SK-N-MC (cell line): ENCODE data around the gene MYL6.

Source experiments
- EZH2 ChIP-seq: fragments of 200-600 bp; sonication (generic); IDR thresholded peaks from one replicate; pipeline ENCODE4 v1.6.1; 2017; ENCODE audit warnings: antibody characterized with exemption
- POLR2AphosphoS5 ChIP-seq: IDR thresholded peaks from 2 replicates; pipeline ENCODE4 v1.6.1; 2012; ENCODE audit warnings: mild to moderate bottlenecking, low read depth, low read length, borderline replicate concordance

- TF ChIP-seq EZH2 (no peak), POLR2AphosphoS5 (peak; percentile 100)
These were observed 41.7 kb upstream of the MYL6 start, which contains the start of gene RPL41 for GRCh38 chr12:56116267-56117081.
